Measurements from ENCODE around the gene DUSP28.
"Not testable (repeated sequence)": the region's sequence is repeated elsewhere in the genome, so short reads cannot be mapped to it uniquely, and the experiment has no call there.

DUSP28 gene, protein sequence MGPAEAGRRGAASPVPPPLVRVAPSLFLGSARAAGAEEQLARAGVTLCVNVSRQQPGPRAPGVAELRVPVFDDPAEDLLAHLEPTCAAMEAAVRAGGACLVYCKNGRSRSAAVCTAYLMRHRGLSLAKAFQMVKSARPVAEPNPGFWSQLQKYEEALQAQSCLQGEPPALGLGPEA

DNA sequence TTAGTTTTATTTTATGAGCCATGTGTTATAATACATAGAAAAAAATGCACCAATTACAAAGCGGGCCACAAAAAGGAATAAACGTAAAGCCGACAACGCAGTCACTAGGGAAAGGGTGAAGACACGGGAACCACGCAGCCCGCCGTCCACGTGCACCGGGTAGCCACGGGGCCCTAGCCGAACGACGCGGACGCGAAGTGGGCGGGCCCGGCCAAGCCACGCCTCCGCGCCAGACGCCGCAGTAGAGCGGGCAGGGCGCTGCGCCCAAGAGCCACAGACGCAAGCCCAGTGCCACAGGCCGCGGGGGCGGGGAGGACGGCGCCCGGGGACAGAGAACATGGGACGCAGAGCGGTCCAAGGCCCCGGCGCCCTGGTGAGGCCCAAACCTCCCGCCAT, at the start of gene DUSP28:
DUSP28 (plus strand) TSS at position 274 of the 396 bp plus-strand sequence. CDS start 328 bp downstream, outside the sequence.
- peak; percentile 63 for DNase-seq

DNA sequence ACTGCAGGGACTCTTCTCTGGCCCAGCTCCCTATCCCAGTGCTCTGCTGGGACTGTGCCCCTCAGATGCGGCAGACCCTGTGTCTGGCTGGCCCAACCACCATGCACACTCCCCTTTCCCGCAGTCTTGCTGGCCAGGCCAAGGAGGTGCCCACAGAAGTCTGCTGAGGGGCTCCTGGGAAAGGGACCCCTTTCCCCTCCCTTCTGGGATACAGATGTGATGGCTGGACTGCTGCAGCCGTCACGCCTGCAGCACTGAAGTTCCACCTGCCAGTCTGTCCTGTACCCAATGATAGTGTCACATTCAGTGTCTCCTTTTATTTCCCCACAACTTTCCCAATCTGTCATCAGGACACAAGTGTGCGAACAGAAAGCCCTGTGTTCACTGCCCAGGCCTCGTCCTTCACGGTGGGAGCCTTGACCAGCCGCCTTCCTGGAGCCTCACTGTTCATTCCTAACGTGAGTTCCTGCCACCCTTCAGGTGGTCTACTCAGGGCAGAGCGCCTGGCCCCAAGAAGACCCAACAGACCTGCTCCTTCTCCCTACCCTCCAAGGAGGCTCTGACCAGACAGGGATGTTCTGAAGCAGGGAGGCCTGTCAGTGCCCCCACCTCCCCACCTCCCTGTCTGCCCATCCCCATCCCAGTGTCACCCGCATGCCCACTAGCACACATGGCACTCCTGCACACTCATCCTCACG, 49.5 kb upstream of the DUSP28 start:
- no peak for DNase-seq

DNA sequence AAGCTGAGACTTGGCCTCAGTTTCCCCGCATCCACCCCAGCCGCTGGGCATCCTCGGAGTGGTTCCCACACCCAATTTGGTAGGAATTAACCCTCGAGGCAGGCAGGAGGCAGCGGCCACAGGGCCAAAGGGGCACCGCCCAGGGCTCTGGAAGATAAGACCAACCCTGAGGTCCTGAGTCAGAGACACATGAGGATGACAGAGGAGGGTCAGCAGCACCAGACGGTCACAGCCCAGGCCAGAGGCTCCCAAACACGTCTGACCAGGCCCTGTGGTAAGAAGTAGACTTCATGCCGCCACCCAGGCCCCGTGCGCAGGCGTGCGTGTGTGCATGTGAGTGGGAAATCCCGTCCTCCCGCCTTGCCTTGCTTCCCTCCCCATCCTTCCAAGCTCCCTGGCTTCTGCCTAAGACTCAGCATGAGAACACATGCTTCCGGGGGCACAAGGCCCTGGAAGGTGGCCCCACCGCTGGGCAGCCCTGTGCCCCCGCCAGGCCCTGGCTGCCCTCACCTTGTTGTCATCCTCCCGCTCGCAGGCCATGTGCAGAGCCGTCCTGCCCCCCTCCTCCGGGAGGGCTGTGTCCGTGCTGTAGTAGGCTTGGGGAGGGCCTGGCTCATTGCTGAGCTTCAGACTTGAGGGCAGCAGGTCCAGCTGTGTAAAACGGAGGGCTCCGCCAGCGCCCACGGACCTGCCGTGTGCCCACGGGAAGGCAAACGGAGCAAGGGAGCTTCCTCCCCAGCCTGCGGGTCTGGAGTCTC, 48.6 kb upstream of the DUSP28 start:
- no peak for DNase-seq

DNA sequence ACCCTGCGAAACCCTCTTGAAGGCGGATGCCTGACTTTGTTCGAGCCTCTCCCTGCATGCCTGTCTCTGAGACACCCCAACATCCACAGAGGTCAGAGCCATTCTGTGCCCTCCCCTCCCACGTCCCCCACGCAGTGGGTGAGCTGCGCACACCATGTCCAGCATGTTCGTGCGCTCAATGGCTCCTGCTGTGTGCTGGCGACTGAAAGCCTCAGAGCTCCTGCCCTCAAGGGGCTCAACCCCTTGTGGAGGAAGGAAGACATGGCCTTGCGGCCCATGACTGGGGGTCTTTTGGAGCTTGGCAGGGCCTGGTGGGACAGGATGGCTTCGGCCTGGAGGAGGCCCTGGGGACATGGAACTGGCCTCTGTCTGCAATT, 48.1 kb upstream of the DUSP28 start:
- DNase-seq: no peak

DNA sequence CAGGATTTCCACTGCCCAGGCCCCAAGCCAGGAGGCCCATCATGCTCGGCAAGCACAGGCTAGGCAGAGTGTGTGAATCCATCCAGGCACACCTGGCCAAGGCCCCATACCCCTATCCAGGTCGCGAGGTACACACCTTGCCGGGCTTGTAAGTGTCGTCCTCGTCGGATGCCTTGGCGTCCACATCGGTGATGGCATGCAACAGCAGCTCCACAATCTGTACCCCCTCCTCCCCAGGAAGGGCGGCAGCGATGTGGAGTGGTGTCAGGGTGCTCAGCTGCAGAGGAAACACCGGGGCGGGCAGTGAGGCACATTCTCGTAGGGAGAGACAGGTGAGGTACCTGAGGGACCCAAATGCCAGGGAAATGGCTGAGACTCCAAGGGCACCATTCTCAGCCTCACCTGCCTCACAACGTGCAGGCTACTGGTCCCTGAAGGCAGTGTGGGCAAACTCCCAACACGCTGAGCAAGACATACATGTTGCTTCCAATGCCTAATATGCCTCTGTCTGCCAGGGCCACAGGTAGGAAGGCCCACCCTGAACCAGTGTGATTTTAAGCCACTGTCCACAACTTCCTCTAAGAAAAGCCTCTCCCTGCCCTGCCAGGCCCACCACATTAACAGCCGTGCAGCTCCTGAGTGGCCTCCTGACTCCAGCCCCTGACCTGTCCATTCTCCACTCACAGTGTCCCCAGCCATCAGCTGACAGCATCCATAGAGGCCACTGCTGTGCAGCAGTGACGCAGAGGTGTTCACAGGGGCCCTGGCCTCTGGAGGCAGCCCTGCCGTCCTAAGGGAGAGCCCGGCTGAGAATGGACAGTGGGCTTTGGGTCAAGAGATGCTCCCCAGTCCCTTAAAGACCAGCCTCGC, 47.3 kb upstream of the DUSP28 start:
- DNase-seq: no peak

DNA sequence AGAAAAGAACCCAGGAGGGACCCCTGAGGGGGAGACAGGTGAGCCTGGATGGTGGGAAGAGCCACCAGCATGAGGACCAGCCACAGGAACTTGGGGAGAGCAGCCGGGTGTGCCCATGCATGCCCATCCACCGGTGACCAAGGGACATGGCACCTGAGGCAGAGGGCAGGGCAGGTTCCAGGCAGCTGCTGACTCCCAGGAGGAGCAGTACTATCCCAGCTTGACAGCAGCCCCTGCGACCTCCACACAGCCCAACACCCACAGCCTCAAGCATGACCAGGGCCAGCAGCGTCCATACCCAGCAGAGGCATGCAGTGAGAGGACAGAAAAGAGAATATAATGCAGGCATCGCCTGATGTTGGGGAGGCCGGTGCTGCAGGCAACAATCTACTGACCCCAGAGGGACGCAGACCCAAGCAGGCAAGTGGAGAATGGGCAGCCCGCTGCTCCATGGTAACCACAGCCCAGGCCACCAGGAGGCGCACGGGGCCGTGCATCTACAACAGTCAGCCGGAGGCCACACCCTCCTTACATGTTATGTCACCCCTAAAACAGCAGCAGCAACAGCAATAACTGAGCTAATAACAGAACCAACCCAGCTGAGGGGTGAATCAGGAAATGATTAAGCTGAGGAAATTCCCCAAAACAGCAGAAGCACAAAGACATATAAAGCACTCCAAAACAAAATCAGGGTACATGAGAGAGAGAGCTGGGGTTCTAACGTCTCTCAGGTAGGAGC, 46.4 kb upstream of the DUSP28 start:
- DNase-seq: peak; percentile 14

DNA sequence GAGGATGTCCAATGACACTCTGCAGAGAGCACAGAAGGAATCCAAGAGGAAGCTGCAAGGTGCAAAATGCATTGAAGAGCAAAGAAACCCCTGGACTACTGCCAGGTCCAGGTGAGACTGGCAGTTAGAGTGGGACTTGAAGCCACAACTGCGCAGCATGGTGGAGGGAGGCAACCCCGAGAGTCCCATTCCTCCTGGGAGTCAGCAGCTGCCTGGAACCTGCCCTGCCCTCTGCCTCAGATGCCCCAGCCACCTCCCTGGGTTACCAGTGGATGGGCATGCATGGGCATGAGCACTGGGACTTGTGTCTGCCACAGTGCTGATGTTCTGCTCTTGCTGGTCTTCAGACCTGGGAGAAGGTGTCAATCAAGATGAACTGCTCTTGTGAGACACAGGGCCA, 45.5 kb upstream of the DUSP28 start:
- DNase-seq: no peak

DNA sequence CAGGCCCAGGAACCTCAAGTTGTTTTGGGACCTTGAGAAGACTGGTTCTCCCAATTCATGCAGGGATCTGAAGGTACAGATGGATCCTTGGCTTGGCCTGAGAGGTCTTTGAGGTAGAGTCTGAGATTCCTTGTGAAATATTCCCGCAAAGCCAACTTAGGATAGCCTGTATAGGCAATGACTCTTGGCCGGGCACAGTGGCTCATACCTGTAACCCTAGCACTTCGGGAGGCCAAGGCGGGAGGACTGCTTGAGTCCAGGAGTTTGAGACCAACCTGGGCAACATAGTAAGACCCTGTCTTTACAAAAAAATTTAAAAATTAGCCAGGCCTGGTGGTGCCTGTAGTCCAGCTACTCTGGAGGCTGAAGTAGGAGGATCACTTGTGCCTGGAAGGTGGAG, 42.8 kb upstream of the DUSP28 start:
- no peak for DNase-seq

DNA sequence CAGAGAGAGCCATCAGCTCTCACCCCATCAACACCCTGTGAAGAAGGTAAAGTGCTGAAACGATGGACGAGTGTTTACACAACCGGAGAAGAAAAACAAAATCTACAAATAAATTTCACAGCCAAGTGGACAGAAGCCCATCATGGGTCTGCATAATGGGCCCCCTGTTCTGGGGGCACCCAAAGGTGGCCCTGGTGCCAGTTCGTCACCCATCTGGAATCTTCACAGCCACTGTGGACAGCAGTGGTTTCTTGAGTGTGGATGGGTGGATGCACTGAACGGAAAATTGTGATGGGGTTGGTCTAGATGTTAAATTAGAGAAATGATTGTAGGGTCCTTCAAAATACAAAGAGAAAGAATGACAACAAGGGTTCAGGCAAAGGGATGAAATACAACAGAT, 41.2 kb upstream of the DUSP28 start:
- DNase-seq: no peak

DNA sequence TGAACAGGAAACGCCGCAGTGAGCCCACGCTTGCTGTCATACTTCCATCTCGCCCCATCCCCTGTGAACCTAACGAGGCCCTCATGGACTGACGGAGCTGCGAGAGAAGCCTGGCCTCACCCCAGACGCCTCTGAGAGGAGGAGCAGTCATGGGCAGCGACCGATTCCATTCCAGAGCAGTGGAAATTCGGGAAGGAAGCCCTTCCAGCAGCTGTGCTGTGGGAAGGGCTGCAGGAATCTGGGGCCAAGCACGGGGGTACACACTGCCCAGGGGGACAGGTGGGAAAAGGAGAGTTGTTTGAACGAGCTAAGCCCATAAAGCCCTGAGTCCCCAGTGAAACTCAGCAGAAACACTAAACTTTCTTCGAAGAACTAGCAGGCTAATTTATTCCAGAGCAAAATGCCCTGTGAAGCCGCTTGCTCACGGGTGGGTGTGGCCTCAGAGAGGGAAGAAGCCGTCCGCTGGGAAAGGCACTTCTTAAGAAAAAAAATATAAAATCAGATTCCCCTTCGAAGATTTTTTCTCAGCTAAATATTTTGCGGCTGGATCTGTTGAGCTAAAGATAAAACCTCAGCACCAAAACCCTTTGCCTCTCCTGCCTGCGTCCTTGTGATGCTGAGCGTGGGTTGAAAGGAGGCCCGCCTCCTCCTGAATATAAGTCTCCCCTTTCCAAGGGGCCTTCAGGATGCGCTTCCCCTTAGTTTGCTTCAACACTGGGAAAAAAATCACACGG, 40.6 kb upstream of the DUSP28 start:
- no peak for DNase-seq

DNA sequence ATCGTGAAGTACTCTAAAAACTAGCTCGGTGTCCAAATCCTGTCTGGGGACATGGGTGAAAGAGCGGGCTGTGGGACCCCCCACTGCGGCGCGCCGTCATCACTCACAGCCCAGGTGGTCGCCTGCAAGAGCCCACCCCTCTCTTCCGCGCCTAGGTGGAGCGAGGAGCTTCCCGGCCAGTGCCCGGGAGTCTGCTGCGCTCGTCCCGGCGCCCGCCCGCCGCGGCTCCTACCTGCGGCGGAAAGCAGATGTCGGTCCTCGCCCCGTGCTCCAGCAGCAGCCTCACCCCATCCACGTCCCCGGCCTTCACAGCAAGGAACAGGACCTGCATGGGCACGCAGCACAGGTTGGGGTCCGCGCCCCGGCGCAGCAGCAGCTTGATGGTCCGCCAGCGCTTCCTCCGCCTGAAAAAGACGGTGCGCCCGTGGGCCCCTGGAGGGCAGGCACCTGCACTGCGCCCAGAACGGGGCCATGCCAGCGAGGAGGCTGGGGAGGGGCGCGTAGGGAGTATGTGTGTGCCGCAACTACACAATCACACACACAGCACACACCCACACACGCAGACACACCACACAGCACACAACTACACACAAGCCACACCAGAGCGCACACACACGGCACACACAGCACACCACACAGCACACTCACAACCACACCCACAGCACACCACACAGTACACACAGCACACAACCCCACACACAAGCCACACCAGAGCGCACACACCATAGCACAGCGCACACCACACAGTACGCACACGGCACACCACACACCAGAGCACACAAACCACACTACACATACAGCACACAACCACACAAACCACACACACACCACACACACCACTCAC, 39.8 kb upstream of the DUSP28 start:
- DNase-seq: no peak

DNA sequence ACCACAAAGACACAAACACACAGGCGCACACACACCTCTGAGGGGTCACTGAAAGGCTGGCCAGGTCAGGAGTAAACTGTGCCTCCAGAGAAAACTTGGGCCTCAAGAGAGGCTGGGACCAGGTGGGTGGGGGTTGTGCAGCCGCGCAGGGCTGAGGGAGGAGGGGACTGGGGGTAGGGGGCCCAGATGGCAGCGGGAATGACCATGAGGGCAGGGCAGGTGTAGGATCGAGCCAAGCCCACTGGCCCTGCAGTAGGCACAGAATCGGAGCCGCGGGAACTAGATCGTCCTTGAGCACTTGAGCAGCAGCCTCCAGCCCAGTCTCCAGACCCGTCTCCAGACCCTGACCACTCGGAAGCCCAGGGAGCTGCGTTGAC, 39.2 kb upstream of the DUSP28 start:
- DNase-seq: no peak

DNA sequence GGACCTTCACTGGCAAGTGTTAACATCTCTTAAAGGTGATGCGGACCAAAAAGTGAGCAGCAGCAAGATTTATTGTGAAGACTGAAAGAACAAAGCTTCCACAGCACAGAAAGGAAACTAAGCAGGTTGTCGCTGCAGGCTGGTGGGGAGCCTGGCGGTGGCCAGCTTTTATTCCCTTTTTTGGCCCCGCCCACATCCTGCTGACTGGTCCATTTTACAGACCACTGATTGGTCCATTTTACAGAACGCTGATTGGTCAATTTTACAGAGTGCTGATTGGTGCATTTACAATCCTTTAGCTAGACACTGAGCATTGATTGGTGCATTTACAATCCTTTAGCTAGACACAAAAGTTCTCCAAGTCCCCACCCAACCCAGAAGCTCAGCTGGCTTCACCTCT, 38.3 kb upstream of the DUSP28 start:
- not testable (repeated sequence) for DNase-seq

DNA sequence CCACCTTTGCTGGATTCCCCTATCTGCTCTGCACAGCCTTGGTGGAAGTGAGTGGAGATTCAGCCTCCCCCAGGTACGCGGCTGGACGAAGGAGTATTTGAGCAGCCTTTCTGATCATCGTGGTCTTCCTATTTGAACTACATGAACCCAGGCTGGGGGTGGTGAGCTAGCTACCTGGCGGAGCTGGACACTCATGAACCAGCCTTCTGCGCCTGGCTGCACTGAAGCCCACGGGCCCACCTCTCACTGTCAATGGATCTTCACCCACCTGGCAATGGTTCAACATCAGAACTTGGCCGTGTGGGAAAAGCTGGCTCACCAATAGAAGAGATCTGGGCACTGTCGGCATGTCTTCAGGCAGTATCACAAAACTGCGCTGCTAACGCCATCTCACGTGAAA, 37.8 kb upstream of the DUSP28 start:
- no peak for DNase-seq

DNA sequence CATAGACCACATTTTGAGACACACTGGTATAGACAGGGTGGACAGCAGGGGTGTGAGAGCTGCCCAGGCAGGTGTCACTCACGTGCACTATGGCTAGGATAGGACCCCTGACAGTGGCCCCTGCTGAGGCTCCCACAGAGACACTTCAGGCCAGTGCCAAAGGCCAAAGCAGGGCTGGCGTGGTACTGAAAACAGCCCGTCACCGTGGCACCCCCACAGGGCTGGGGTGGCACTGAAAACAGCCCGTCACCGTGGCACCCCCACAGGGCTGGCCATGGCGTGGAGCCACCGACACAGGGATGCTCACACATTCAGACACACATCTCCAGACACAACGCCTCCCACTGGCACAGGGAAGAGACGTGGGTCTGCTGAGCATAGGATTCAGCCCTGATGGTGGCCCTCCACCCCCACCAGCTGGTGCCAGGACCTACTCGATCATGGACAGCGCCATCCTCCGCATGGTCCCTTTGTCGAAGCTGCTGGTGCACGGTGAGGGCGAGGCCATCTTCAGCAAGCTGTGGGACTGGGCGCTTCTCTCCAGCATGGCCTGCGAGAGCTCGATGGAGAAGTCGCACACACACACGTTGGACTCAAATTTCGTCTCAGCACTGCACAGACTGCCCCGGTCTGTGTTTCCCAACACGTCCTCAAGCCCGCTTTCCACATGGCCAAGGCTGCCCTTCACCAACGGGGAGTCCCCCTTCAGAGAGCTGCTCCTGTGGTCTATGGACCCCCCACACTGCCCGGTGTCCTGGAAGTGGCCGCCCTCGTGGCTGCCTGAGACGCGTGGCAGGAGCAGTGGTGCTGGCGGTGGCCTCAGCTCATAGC, 36.5 kb upstream of the DUSP28 start:
- no peak for DNase-seq

DNA sequence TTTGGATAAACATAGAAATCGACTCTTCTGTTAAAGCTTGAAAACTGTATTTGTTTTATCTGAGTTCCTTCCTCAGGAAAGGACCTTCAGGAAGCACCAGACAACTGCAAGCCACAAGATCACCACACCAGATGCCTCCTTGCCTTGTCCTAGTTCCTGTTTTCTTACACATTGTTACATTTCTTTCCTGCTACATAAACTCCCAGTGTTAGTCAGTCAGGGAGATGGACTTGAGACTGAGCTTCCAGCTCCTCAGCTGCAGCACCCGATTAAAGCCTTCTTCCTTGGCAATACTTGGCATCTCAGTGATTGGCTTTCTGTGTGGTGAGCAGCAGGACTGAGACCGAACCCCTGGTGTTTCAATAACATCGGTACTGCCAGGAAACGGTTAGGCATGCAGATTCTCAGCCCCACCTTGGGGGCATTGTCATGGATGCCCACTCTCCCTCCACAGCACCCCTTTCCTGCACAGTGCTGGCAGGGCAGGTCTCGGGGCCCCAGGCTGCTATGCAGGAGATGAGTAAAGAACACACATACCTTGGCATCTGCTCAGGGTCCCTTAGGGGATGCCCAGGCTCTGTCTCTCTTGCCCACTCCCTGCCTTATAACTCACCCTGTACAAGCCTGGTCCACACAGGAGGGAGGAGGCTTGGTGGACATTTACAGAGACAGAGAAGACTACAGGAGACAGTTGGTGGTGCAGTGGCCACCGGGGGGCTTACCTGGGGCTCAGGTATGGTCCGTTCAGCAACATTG, 35.0 kb upstream of the DUSP28 start:
- no peak for DNase-seq

DNA sequence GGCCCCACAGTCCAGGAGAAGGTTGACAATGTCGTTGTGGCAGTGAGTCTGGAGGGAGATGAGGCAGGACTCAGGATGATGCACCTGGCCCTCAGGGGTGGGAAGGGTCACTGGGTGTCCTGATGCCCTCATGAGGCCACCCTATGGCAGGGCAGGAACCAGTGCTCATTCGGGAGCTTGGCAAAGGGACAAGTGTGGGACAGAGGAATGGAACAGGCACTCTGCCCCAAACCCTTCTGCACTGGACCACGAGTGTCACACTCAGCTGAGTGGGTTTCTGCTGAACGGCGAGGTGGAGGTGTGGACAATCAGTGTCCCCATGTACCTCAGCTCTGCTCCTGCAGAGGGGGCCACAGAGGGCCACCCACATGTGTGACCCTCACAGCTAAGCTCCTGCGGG, 34.4 kb upstream of the DUSP28 start:
- no peak for DNase-seq

DNA sequence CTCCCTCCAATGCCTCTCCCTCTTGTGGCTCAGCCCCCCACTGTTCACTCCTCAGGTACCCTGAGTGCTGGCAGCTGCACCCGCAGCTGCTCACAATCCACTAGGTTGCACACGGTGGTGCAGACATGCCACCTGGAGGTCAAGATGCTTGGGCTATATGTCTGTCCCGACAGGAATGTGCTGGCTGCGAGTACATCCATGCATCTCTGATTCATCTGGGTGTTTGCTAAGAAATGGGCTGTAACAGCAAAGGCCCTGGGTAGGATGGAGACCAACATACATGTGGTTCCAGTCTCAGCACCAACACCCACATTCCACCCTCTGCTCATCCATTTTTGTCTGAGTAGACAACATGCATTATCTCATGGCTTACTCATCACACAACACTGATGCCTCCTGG, 33.6 kb upstream of the DUSP28 start:
- no peak for DNase-seq

DNA sequence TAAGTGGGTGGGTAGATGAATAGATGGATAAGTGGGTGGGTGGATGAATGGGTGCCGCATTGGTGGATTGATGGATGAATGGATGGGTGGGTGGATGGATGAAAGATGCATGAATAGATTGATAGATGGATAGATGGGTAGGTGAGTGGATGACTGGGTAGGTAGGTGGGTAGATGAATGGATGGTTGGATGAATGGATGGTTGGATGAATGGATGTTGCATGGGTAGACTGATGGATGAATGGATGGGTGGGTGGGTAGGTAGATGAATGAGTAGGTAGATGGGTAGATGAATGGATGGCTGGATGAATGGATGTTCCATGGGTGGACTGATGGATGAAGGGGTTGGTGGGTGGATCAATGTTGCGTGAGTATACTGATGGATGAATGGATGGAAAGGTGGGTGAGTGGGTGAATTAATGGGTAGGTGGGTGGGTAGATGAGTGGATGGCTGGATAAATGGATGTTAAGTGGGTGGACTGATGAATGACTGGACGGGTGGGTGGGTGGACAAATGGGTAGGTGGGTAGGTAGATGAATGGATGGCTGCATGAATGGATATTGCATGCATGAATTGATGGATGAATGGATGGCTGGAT, 32.9 kb upstream of the DUSP28 start:
- no peak for DNase-seq

Measured in GOT3 (cell line).